GM21717 (cell line): ENCODE results near the gene RAD51B.
"Not testable (repeated sequence)": the region's sequence is repeated elsewhere in the genome, so short reads cannot be mapped to it uniquely, and the experiment has no call there.

Source experiments
- ATAC-seq: cut with Tn5 transposase; IDR thresholded peaks from one replicate; pipeline ENCODE4 v1.9.1; 2021; ENCODE audit warnings: mild to moderate bottlenecking, moderate library complexity; ENCODE audit not compliant: unreplicated experiment

The RAD51B gene

GRCh38 chr14:68065322-68065721 lies 245.7 kb downstream of the RAD51B start:
- no peak for ATAC-seq

DNA sequence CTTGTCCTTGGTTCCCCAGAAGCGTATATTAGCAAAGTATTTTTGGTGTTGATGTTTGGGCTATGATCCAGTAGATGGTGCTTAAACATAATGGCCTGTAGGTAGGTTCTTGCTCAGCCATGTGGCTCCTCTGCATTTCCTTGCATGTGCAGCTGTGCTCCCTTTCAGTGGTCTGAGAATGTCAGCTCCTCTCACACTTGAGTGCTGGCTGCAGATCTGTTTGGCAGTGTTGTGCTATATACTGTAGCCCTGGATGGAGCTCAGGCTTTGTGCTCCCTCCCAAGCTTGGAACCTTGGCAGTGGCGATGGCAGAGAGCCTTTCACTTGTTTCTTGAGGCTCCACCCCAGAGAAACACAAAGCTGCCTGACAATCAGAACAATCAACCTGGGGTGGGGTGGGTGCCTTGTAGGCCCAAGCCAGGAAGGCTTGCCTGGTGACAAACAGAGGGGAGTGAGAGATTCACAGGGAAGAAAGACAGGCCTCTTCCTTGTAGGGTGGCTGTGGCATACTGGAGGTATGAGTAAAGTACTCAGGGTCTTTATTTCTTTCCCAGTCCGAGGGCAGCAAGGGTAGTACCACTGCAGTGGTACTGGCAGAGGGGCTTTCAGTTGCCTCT lies 255.3 kb downstream of the RAD51B start:
- ATAC-seq = no peak

- ATAC-seq = no peak
These were observed 255.9 kb downstream of the RAD51B start for GRCh38 chr14:68075382-68076029.

DNA sequence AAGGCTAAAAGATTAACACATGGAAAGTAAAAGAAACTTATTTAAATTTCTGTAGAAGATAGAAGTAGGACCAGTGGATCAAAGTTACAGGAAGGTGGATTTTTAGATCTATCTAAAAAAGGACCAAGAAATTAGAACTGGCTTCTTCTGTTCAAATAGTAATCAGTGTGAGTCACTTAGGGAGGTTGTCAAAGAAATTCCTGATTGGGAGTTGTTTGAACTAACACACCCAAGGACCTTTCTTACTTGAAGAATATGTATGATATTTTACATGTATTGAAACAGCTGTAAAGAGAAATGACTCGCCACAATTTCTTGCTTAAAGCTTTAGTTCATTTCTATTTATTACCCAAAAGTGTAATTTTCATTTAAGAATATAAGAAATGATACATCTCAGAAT lies 256.9 kb downstream of the RAD51B start:
- ATAC-seq = no peak

DNA sequence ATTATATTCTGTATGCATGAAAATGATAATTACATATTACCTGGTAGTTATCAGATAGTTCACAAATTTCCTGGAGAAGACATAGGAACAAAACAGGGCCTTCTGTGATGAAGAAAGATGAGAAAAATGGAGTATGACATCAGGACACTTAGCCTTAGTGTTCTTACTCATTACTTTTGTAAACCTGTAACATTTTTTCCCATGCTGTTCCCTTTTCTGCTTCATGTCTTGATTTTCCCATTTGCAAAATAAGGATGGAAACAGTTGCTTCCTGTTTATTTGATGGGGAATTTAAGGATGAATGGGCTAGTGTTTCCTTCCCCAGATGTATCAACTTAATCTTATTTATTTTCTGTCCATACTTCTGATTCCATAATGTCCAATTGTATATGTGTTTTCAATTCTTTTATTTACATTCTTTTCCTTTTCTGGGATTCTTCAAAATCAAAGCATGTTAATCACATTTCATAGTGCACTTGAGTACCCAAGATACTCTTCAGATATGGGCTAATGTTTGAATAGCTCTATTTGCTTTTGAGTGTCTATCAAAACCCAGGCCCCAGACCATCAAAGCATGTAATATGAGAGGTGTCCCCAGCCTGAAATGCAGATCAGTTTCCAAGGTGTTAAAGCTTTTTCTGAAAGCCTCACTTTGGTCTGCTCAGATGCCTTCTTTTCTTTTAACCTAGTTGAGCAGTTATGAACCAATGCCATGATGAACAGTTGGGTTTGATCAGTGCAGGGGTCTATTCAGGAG lies 260.5 kb downstream of the RAD51B start:
- no peak for ATAC-seq

GRCh38 chr14:68081489-68081888 lies 261.9 kb downstream of the RAD51B start:
- ATAC-seq = no peak

- ATAC-seq = no peak
These were observed 263.2 kb downstream of the RAD51B start for GRCh38 chr14:68082698-68083291.

DNA sequence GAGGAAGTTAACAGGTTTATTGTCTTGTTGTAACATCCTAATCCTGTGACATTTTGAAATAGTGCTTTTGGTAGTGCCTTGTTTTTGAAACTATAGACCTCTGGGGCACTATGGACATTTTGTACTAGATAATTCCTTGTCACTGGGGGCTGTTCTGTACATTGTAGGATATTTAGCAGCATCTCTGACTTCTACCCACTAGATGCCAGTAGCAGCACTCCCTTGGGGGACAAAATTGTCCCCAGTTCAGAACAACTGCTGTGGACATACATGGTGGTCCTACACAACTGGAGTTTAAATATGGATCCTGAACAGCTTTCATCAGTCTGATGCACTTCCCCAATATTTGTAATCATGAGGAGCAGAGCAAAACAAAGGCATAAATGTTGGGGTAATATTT lies 264.7 kb downstream of the RAD51B start:
- ATAC-seq = no peak

DNA sequence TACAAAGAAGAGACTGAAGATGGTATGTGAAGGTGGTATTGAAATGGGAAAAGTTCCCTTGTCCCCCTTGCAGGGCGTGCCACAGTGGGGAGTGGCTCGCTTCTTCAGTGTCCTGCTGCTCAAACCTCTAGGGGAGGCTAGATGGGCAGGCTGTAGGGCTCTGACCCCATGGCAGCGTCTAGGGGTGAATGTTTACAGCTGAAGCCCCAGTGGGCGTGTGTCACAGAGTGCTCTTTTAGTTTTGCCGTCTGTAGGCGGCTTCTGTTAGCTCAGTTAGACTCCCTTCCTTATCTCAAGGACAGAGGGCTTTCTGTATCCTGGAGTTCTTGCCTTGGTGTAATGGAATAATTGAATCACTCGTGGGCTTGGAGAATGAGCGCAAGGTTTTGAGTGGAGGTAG lies 266.2 kb downstream of the RAD51B start:
- no peak for ATAC-seq

DNA sequence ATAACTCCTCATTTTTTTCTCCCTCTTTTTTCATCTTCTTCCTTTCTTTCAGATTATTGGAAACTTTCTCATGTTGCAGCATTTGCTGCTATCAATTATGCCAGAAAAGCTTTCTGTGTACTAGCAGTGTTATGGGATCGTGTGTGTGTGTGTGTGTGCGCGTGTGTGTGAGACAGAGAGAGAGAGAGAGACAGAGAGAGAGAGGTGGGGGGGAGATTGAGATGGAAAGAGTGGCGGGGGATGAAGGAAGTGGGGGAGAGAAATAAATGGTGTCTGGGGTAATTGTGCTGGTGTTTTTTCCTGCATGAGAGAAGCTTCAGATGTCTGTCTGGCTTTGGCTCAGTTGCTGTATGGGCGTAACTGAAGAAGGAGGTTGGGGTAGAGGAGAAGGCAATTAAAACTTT lies 268.9 kb downstream of the RAD51B start:
- ATAC-seq = no peak

DNA sequence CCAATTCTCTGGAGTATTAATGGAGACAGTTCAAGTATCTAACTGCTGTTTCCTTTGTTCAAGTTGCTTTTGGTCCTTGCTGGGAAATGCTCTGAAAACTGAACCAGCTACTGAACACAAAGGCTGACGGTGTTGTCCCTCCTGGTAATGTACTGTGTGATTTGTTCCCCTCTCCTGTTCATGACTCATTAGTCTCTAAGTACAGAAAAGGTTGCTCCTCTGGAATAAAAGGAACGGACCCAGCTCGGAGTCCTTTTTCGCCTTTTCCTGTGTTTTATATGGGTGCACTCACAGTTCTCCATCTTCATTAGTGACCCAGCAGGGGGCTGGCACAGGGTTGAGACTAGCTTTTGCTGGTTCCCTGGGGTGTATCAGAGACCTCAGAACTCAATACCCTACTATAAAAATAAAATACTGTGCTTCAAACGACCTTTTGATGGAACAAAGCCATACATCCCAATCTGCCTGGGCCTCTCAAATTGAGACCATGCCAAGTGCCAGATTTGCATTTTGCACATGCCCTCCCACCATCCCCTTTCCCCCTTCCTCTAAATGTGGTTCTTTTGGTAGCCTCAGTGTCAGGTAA lies 269.7 kb downstream of the RAD51B start:
- ATAC-seq = no peak

DNA sequence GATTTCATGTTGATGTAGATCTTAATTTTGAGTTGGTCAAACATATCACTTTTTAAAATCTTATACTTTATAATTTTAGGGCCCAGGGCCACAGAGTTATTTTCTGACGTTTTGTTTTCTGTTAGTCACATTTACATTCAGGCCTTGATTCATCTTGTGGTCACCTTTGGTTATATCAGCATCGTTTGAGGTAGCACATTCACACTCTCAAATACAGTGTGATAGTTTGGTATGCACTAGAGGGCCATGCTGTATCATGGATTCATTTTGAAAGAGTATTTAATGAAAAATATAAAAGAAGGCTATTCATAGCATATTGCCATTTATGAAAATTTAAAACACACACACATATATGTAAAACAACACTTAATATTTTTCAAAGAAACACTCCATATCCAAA lies 274.6 kb downstream of the RAD51B start:
- no peak for ATAC-seq

GRCh38 chr14:68094752-68095151 lies 275.2 kb downstream of the RAD51B start:
- ATAC-seq = no peak

- no peak for ATAC-seq
These were observed 278.1 kb downstream of the RAD51B start for GRCh38 chr14:68097727-68098126.

GRCh38 chr14:68098834-68099233 lies 279.3 kb downstream of the RAD51B start:
- no peak for ATAC-seq

- no peak for ATAC-seq
These were observed 280.0 kb downstream of the RAD51B start for GRCh38 chr14:68099495-68100045.

DNA sequence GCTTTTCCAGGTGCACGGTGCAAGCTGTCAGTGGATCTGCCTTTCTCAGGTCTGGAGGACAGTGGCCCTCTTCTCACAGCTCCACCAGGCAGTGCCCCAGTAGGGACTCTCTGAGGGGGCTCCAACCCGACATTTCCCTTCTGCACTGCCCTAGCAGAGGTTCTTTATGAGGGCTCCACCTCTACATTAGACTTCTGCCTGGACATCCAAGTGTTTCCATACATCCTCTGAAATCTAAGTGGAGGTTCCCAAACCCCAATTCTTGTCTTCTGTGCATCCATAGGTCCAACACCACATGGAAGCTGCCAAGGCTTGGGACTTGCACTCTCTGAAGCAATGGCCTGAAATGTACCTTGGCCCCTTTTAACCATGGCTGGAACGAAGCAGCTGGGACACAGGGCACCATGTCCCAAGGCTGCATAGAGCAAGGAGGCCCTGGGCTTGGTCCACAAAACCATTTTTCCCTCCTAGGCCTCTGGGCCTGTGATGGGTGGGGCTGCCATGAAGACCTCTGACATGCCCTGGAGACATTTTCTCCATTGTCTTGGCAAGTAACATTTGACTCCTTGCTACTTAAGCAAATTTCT lies 282.2 kb downstream of the RAD51B start:
- not testable (repeated sequence) for ATAC-seq

- no peak for ATAC-seq
These were observed 284.3 kb downstream of the RAD51B start for GRCh38 chr14:68103853-68104252.

GRCh38 chr14:68104518-68104917 lies 284.9 kb downstream of the RAD51B start:
- ATAC-seq = no peak

DNA sequence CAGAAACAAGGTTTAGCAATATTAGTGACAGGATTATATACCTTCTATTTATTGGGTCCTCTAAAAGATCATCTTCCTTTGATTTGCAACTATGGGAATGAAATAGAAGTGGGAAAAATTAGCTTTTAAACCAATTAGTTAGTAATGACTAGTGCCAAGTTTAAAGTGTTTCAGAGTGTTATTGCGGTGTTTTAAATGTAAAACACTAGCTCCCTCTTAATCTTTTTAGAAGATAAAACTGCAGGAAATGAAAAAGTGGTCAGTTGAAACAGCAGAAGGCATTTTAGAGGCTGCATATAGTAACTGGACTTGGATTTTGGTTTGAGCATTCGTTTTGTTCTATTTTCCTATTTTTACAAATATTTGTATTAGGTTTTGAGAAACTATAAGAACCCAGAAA lies 286.2 kb downstream of the RAD51B start:
- ATAC-seq = no peak

GRCh38 chr14:68106456-68106855 lies 286.9 kb downstream of the RAD51B start:
- ATAC-seq = no peak
